ENCODE results near the gene PDIK1L. TPM values are rescaled to one million over a fixed set of nuclear protein-coding genes. Genes with fewer than 3 reads are reported as not detected.

PDIK1L gene
- total and polyA plus RNA-seq, 9 of the 15 experiments (the other 6 are each of a cell fraction or from before 2014, with no cell fraction given), result 12.8 to 30.2 (median 21.5) TPM

- no peak for TF ChIP-seq MLX (CRISPR knock-in tag; conservative IDR thresholded peaks at IDR 0.05)
- TF ChIP-seq NR2F6 (CRISPR knock-in tag; IDR thresholded peaks at IDR 0.05), result no peak
- TF ChIP-seq ZNF79 (CRISPR knock-in tag; IDR thresholded peaks at IDR 0.05; ENCODE audit: low read depth), result no peak
- no peak for TF ChIP-seq IFI16 (CRISPR knock-in tag; IDR thresholded peaks at IDR 0.05)
- TF ChIP-seq FOXP1 (CRISPR knock-in tag; IDR thresholded peaks at IDR 0.05), result peak; percentile 74; the same call in 1 of the 2 replicates
- TF ChIP-seq CXXC5 (CRISPR knock-in tag; IDR thresholded peaks at IDR 0.05), result peak; percentile 95
- TF ChIP-seq FOXJ2 (tag; IDR thresholded peaks at IDR 0.05), result no peak
- no peak for TF ChIP-seq SMARCA4 (IDR thresholded peaks at IDR 0.05)
- TF ChIP-seq ZBTB11 (CRISPR knock-in tag; IDR thresholded peaks at IDR 0.05), result 0 out of 6 replicates have a peak, but pooled peaks of 1 of the 3 experiments have one; percentile 27
- peak; percentile 84 for TF ChIP-seq FIP1L1 (IDR thresholded peaks at IDR 0.05; ENCODE audit: low read depth, low read length, poor library complexity, severe bottlenecking)
- no peak for TF ChIP-seq SRSF9 (IDR thresholded peaks at IDR 0.05; ENCODE audit: borderline replicate concordance, low read depth, low read length)
- no peak for TF ChIP-seq NFIC (IDR thresholded peaks at IDR 0.05)
- TF ChIP-seq ZNF316 (IDR thresholded peaks at IDR 0.05), result no peak
- no peak for TF ChIP-seq PML (IDR thresholded peaks at IDR 0.05; ENCODE audit: low read length)
- no peak for TF ChIP-seq ZNF263 (CRISPR knock-in tag; IDR thresholded peaks at IDR 0.05; ENCODE audit: borderline replicate concordance)
- TF ChIP-seq HDGF (IDR thresholded peaks at IDR 0.05), result 0 out of 2 replicates have a peak, but pooled peaks have one; percentile 60
- TF ChIP-seq RFX5 (IDR thresholded peaks at IDR 0.05; ENCODE audit: low read depth, low read length), result no peak
- no peak for TF ChIP-seq ZFP30 (CRISPR knock-in tag; IDR thresholded peaks at IDR 0.05; ENCODE audit: borderline replicate concordance)
- peak; percentile 60; the same call in 1 of the 2 replicates for TF ChIP-seq ZNF766 (CRISPR knock-in tag; conservative IDR thresholded peaks at IDR 0.05)
- TF ChIP-seq STAT6 (CRISPR knock-in tag; IDR thresholded peaks at IDR 0.05), result no peak
Observed at GRCh38 chr1:26164036-26164860, 52.6 kb downstream of the PDIK1L start (continued).
